LNCAP (cell line): ENCODE data around the gene EFEMP1.

ENCODE experiments used
- CTCF ChIP-seq: fragments of 450-650 bp; IDR thresholded peaks from 2 replicates; pipeline ENCODE4 v1.5.1; 2017; ENCODE audit warnings: mild to moderate bottlenecking

Gene EFEMP1

GRCh38 chr2:55917713-55918390 is 5.7 kb downstream of the EFEMP1 start:
- TF ChIP-seq CTCF: no peak

- TF ChIP-seq CTCF: no peak
Observed at GRCh38 chr2:55917117-55917516, 6.5 kb downstream of the EFEMP1 start.

GRCh38 chr2:55916473-55917049 is 7.0 kb downstream of the EFEMP1 start:
- no peak for TF ChIP-seq CTCF

GRCh38 chr2:55914786-55915185 is 8.8 kb downstream of the EFEMP1 start:
- no peak for TF ChIP-seq CTCF

- no peak for TF ChIP-seq CTCF
Observed at GRCh38 chr2:55912926-55913325, 10.7 kb downstream of the EFEMP1 start.

GRCh38 chr2:55910077-55910476 is 13.5 kb downstream of the EFEMP1 start:
- TF ChIP-seq CTCF: no peak

- no peak for TF ChIP-seq CTCF
Observed at GRCh38 chr2:55907686-55908085, 15.9 kb downstream of the EFEMP1 start.
